ENCODE data around the gene ENTHD1. TPM values are rescaled to one million over a fixed set of nuclear protein-coding genes. Genes with fewer than 3 reads are reported as not detected.

Gene ENTHD1
- total and polyA plus RNA-seq, 2 donors (not counting 3 experiments of a cell fraction or from before 2014, with no cell fraction given) = not detected

DNA sequence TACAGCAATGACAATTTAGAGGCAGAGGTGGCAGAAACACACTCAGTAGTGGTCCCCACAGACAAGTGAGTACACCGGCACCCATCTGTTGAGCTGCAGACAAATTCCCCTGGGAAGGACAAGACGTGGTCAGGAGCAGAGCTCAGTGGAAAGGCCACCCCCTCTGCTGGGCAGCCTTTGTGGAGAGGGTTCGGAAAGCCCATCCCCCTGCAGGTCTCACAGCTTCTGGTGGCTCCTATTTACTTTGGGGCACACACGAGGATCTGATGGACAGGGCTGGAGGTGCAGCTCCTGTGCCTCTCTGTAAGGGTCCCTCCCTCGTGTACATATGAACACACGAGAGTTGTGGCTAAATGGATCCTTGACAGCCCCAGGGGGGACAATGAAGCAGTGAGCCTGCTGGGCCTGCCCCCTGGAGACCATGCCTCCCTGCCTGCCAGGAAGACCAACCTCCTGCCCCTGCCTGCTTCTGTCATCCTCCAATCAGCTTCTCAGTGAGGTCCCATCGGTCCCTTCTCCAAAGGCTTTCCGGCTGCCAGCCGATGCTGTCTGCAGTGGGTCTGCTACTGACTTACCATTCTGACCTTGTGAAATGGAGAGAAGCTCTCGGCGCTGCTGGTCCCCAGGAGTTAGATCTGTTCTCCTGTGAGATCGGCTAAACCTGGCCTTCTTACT, 161.5 kb downstream of the ENTHD1 start:
- Histone ChIP-seq H3K36me3 (ENCODE audit: control insufficient read depth in 2 of 2, extremely low read depth in 1 of 2, insufficient read depth in 2 of 2, low read length in 2 of 2) (no peaks in the 10 kb centered on the region), H3K79me2 (ENCODE audit: control insufficient read depth, insufficient read depth, low read length) (no peaks in the 10 kb centered on the region), H3K4me2 (ENCODE audit: insufficient read depth, low read length) (no peak overlapping the region), H3K4me3 (replicated peaks in 1 of 3; ENCODE audit: insufficient read depth in 1 of 3, low read depth in 1 of 3, low read length in 3 of 3) (no peak overlapping the region), H3K27ac (ENCODE audit: insufficient read depth, low read depth, low read length) (no peak overlapping the region), H3K9ac (replicated peaks; ENCODE audit: extremely low read depth, insufficient read depth, low read length) (no peak overlapping the region), H2AFZ (ENCODE audit: low read depth, low read length) (no peak overlapping the region), H4K20me1 (replicated peaks; ENCODE audit: control insufficient read depth, extremely low read depth, insufficient read depth, low read length) (no peaks in the 10 kb centered on the region), H3K9me3 (replicated peaks; ENCODE audit: control insufficient read depth, insufficient read depth, low read length) (no peaks in the 10 kb centered on the region), H3K27me3 (ENCODE audit: control insufficient read depth in 2 of 2, insufficient read depth in 2 of 2, low read length in 2 of 2) (peaks cover 1 to 3% of the 10 kb centered on the region in 2 experiments), H3K4me1 (ENCODE audit: control insufficient read depth, extremely low read depth, insufficient read depth, low read length) (no peaks in the 10 kb centered on the region), H3K9me1 (replicated peaks; ENCODE audit: control insufficient read depth, extremely low read depth, insufficient read depth, low read length) (no peaks in the 10 kb centered on the region)
- CTCF ChIA-PET = interaction anchor here (0.6 kb wide), 1 partner anchor 1293 kb away, joined by 4 read pairs; no protein-coding TSS in a partner anchor
- no peak for FAIRE-seq
- TF ChIP-seq EZH2 (IDR thresholded peaks at IDR 0.05; ENCODE audit: borderline replicate concordance, low read depth, low read length, severe bottlenecking) (no peak), FOS (IDR thresholded peaks at IDR 0.05; ENCODE audit: borderline replicate concordance, insufficient read depth, low read length) (no peak), MYC (IDR thresholded peaks at IDR 0.05; ENCODE audit: low read depth, low read length) (no peak), POLR2A (IDR thresholded peaks at IDR 0.05; ENCODE audit: low read depth, low read length) (no peak), POLR2AphosphoS5 (IDR thresholded peaks at IDR 0.05; ENCODE audit: insufficient read depth, low read depth, low read length) (no peak), JUN (IDR thresholded peaks at IDR 0.05; ENCODE audit: borderline replicate concordance, insufficient read depth, insufficient read length, low read depth) (no peak), GATA2 (IDR thresholded peaks at IDR 0.05; ENCODE audit: insufficient read depth, insufficient read length, low read depth, low read length) (no peak)
- TF ChIP-seq, protein P1, sequence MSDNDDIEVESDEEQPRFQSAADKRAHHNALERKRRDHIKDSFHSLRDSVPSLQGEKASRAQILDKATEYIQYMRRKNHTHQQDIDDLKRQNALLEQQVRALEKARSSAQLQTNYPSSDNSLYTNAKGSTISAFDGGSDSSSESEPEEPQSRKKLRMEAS (IDR thresholded peaks at IDR 0.05; ENCODE audit: insufficient read depth, insufficient read length) = no peak
- TF ChIP-seq, protein P2, sequence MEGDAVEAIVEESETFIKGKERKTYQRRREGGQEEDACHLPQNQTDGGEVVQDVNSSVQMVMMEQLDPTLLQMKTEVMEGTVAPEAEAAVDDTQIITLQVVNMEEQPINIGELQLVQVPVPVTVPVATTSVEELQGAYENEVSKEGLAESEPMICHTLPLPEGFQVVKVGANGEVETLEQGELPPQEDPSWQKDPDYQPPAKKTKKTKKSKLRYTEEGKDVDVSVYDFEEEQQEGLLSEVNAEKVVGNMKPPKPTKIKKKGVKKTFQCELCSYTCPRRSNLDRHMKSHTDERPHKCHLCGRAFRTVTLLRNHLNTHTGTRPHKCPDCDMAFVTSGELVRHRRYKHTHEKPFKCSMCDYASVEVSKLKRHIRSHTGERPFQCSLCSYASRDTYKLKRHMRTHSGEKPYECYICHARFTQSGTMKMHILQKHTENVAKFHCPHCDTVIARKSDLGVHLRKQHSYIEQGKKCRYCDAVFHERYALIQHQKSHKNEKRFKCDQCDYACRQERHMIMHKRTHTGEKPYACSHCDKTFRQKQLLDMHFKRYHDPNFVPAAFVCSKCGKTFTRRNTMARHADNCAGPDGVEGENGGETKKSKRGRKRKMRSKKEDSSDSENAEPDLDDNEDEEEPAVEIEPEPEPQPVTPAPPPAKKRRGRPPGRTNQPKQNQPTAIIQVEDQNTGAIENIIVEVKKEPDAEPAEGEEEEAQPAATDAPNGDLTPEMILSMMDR (IDR thresholded peaks at IDR 0.05; ENCODE audit: extremely low read depth in 1 of 2, insufficient read depth in 1 of 2, low read depth in 1 of 2, low read length in 2 of 2) = no peak
- dilution Hi-C loops (cut with MboI; ENCODE audit: extremely low pct_ligation_motif_present, low sequenced_read_pairs) = no loop called here
- no TSS peak for BruUV-seq (replicated peaks)
- POLR2A ChIA-PET = no interaction called here
- no peak for DNase-seq (ENCODE audit: low read depth, low spot score)
- intact Hi-C loops (cut with micrococcal nuclease) = no loop called here
